ENCODE measurements around the gene SEC61G.

The SEC61G gene

DNA sequence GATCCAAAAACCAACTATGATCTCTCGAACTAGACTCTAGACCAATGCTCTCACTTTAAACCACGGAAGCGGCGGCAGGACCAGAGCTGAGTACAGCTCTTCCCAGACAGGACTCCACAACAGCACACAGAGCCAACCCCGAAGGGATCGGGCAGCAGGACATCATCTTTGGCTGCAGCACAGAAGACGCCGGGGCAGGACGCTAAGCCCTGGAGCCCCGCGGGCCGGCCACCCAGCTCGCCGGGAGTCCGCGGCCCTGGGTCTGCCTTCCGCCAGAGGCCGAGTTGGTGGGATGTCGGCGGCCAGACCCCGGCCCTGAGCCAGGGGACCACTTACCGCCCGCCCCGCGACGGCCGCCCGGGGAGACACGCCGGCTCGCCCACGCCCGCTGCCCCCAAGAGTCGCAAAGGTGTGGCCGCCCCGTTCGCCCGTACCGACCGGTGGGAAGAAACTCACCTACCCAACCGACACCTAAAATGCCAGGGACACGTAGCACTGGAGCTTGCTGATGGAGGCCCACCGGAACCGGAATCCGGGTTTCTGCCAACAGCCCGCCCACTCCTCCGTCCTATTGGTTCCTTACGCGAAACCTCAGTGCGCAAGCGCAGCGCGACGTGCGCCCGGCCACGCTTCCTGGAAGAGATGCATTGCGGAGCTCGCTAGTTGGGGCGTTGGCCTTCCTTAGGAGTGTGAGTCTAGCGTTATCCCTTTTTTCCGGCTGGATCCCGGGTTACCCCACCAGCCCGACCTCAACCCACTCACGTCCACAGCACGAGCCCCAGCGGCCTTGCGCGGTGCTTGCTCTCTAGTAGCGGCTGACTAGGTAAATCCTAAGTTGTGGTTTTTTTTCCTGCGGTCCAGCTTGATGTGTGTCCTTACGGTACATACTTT, at the start of gene SEC61G:
Gene SEC61G (minus strand): TSS at position 510 of the 891 bp plus-strand sequence. CDS start 1,623 bp downstream, outside the sequence.
- peak within 1 kb of the TSS; percentile 89 for H3K9ac ChIP-seq (ENCODE audit: low read depth, low read length)
- peaks cover 22% of the 10 kb centered on the region for H3K36me3 ChIP-seq (ENCODE audit: insufficient read depth, low read depth, low read length)
- no peak within 1 kb of the TSS for H3K27ac ChIP-seq (ENCODE audit: low read length)
- no peaks in the 10 kb centered on the region for H3K9me3 ChIP-seq (ENCODE audit: insufficient read depth, low read depth, low read length)
- no peaks in the 10 kb centered on the region for H3K27me3 ChIP-seq (ENCODE audit: insufficient read depth, low read length)
- H3K4me1 ChIP-seq (ENCODE audit: insufficient read depth, low read length) = peaks cover 6% of the 10 kb centered on the region; the same call in 1 of the 2 replicates
- peak within 1 kb of the TSS; percentile 94 for H3K4me3 ChIP-seq (ENCODE audit: low read length)

- no peak overlapping the region for H3K27ac ChIP-seq (ENCODE audit: low read length)
- H3K4me3 ChIP-seq (ENCODE audit: low read length) = no peak overlapping the region
- no peaks in the 10 kb centered on the region for H3K9me3 ChIP-seq (ENCODE audit: insufficient read depth, low read depth, low read length)
- no peaks in the 10 kb centered on the region for H3K27me3 ChIP-seq (ENCODE audit: insufficient read depth, low read length)
- H3K4me1 ChIP-seq (ENCODE audit: insufficient read depth, low read length) = no peaks in the 10 kb centered on the region
- H3K9ac ChIP-seq (ENCODE audit: low read depth, low read length) = no peak overlapping the region
- H3K36me3 ChIP-seq (ENCODE audit: insufficient read depth, low read depth, low read length) = no peaks in the 10 kb centered on the region
Observed at GRCh38 chr7:54802841-54803240, 43.8 kb upstream of the SEC61G start.

DNA sequence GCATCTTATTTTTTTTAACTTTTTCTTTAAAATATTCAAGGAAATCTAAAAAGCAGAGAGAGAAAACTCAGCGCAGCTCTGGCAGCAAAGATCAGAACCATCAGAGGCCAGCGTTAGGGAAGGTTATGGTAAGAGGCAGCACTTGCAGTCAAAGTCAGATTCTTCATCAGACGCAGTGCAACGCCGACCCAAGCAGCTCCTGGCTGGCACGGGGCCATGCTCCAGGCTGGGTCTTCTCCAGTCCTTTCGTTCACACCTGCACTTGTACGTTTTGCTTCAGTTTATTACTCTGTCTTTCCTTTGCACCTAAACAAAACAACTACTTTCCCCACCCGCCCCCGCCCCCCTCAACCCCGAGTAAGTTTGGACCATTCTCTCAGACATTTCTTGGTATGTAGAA, 43.1 kb upstream of the SEC61G start:
- no peaks in the 10 kb centered on the region for H3K27me3 ChIP-seq (ENCODE audit: insufficient read depth, low read length)
- H3K36me3 ChIP-seq (ENCODE audit: insufficient read depth, low read depth, low read length) = no peaks in the 10 kb centered on the region
- H3K27ac ChIP-seq (ENCODE audit: low read length) = no peak overlapping the region
- no peaks in the 10 kb centered on the region for H3K4me1 ChIP-seq (ENCODE audit: insufficient read depth, low read length)
- no peak overlapping the region for H3K9ac ChIP-seq (ENCODE audit: low read depth, low read length)
- H3K9me3 ChIP-seq (ENCODE audit: insufficient read depth, low read depth, low read length) = no peaks in the 10 kb centered on the region
- H3K4me3 ChIP-seq (ENCODE audit: low read length) = no peak overlapping the region

GRCh38 chr7:54799792-54800191, 40.8 kb upstream of the SEC61G start:
- Histone ChIP-seq H3K36me3 (ENCODE audit: insufficient read depth, low read depth, low read length) (no peaks in the 10 kb centered on the region), H3K27ac (ENCODE audit: low read length) (no peak overlapping the region)

DNA sequence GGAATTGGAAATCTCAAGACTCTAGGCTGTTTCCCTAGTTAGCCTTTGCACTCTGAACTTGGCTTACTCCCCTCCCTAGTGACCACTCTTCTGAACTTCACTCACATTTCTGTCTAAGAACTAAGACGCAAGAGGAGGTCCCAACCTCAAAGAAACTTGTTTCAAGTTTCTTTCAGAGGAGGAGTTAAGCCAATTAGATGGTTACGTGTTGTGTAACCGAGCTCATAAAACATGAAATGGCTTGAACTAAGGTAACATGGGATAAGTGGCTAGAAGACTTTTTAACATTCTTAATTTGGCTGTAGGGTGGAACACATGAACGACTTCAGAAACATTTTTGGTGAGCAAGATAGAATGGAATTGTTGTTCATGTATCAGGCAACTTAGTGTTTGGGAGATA, 39.5 kb upstream of the SEC61G start:
- H3K27me3 ChIP-seq (ENCODE audit: insufficient read depth, low read length) = no peaks in the 10 kb centered on the region
- H3K27ac ChIP-seq (ENCODE audit: low read length) = no peak overlapping the region
- H3K4me1 ChIP-seq (ENCODE audit: insufficient read depth, low read length) = no peaks in the 10 kb centered on the region

More at GRCh38 chr7:54799792-54800191, 40.8 kb upstream of the SEC61G start:
- Histone ChIP-seq H3K9ac (ENCODE audit: low read depth, low read length) (no peak overlapping the region), H3K9me3 (ENCODE audit: insufficient read depth, low read depth, low read length) (no peaks in the 10 kb centered on the region), H3K4me3 (ENCODE audit: low read length) (no peak overlapping the region), H3K27me3 (ENCODE audit: insufficient read depth, low read length) (no peaks in the 10 kb centered on the region), H3K4me1 (ENCODE audit: insufficient read depth, low read length) (no peaks in the 10 kb centered on the region)

GRCh38 chr7:54796853-54797252, 37.8 kb upstream of the SEC61G start:
- Histone ChIP-seq H3K9me3 (ENCODE audit: insufficient read depth, low read depth, low read length) (no peaks in the 10 kb centered on the region), H3K4me1 (ENCODE audit: insufficient read depth, low read length) (no peaks in the 10 kb centered on the region), H3K36me3 (ENCODE audit: insufficient read depth, low read depth, low read length) (no peaks in the 10 kb centered on the region), H3K9ac (ENCODE audit: low read depth, low read length) (no peak overlapping the region), H3K27ac (ENCODE audit: low read length) (no peak overlapping the region), H3K4me3 (ENCODE audit: low read length) (no peak overlapping the region), H3K27me3 (ENCODE audit: insufficient read depth, low read length) (no peaks in the 10 kb centered on the region)

More for the DNA sequence above, 39.5 kb upstream of the SEC61G start:
- Histone ChIP-seq H3K9ac (ENCODE audit: low read depth, low read length) (no peak overlapping the region), H3K9me3 (ENCODE audit: insufficient read depth, low read depth, low read length) (no peaks in the 10 kb centered on the region), H3K36me3 (ENCODE audit: insufficient read depth, low read depth, low read length) (no peaks in the 10 kb centered on the region), H3K4me3 (ENCODE audit: low read length) (no peak overlapping the region)

- no peak overlapping the region for H3K9ac ChIP-seq (ENCODE audit: low read depth, low read length)
- no peaks in the 10 kb centered on the region for H3K9me3 ChIP-seq (ENCODE audit: insufficient read depth, low read depth, low read length)
- no peaks in the 10 kb centered on the region for H3K4me1 ChIP-seq (ENCODE audit: insufficient read depth, low read length)
- H3K36me3 ChIP-seq (ENCODE audit: insufficient read depth, low read depth, low read length) = no peaks in the 10 kb centered on the region
- no peak overlapping the region for H3K4me3 ChIP-seq (ENCODE audit: low read length)
- no peaks in the 10 kb centered on the region for H3K27me3 ChIP-seq (ENCODE audit: insufficient read depth, low read length)
- no peak overlapping the region for H3K27ac ChIP-seq (ENCODE audit: low read length)
Observed at GRCh38 chr7:54796150-54796549, 37.1 kb upstream of the SEC61G start.

DNA sequence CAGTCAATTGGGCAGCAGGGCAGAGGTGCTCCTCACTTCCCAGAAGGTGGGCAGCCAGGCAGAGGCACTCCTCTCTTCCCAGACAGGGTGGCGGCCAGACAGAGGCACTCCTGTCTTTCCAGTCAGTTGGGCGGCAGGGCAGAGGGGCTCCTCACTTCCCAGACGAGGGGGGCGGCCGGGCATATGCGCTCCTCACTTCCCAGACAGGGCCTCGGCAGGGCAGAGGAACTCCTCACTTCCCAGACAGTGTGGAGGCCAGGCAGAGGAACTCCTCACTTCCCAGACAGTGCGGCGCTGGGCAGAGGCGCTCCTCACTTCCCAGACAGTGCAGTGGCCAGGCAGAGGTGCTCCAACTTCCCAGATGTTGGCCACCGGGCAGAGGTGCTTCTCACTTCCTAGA, 33.4 kb upstream of the SEC61G start:
- Histone ChIP-seq H3K4me3 (ENCODE audit: low read length) (no peak overlapping the region), H3K27ac (ENCODE audit: low read length) (no peak overlapping the region), H3K9me3 (ENCODE audit: insufficient read depth, low read depth, low read length) (no peaks in the 10 kb centered on the region), H3K36me3 (ENCODE audit: insufficient read depth, low read depth, low read length) (no peaks in the 10 kb centered on the region), H3K9ac (ENCODE audit: low read depth, low read length) (no peak overlapping the region), H3K27me3 (ENCODE audit: insufficient read depth, low read length) (peaks cover 17% of the 10 kb centered on the region), H3K4me1 (ENCODE audit: insufficient read depth, low read length) (no peaks in the 10 kb centered on the region)

GRCh38 chr7:54788664-54789063, 29.7 kb upstream of the SEC61G start:
- no peaks in the 10 kb centered on the region; the same call in 1 of the 2 replicates for H3K4me1 ChIP-seq (ENCODE audit: insufficient read depth, low read length)
- no peak overlapping the region for H3K4me3 ChIP-seq (ENCODE audit: low read length)
- no peak overlapping the region for H3K9ac ChIP-seq (ENCODE audit: low read depth, low read length)
- H3K9me3 ChIP-seq (ENCODE audit: insufficient read depth, low read depth, low read length) = no peaks in the 10 kb centered on the region
- no peak overlapping the region for H3K27ac ChIP-seq (ENCODE audit: low read length)
- no peaks in the 10 kb centered on the region for H3K36me3 ChIP-seq (ENCODE audit: insufficient read depth, low read depth, low read length)
- H3K27me3 ChIP-seq (ENCODE audit: insufficient read depth, low read length) = peaks cover 17% of the 10 kb centered on the region

- Histone ChIP-seq H3K4me3 (ENCODE audit: low read length) (no peak overlapping the region), H3K27me3 (ENCODE audit: insufficient read depth, low read length) (peaks cover 16% of the 10 kb centered on the region)
Observed at GRCh38 chr7:54785261-54785660, 26.2 kb upstream of the SEC61G start.

GRCh38 chr7:54783952-54784351, 24.9 kb upstream of the SEC61G start:
- H3K4me1 ChIP-seq (ENCODE audit: insufficient read depth, low read length) = peaks cover 11% of the 10 kb centered on the region

More at GRCh38 chr7:54785261-54785660, 26.2 kb upstream of the SEC61G start:
- Histone ChIP-seq H3K36me3 (ENCODE audit: insufficient read depth, low read depth, low read length) (no peaks in the 10 kb centered on the region), H3K27ac (ENCODE audit: low read length) (no peak overlapping the region), H3K9me3 (ENCODE audit: insufficient read depth, low read depth, low read length) (no peaks in the 10 kb centered on the region), H3K4me1 (ENCODE audit: insufficient read depth, low read length) (peaks cover 11% of the 10 kb centered on the region), H3K9ac (ENCODE audit: low read depth, low read length) (no peak overlapping the region)

DNA sequence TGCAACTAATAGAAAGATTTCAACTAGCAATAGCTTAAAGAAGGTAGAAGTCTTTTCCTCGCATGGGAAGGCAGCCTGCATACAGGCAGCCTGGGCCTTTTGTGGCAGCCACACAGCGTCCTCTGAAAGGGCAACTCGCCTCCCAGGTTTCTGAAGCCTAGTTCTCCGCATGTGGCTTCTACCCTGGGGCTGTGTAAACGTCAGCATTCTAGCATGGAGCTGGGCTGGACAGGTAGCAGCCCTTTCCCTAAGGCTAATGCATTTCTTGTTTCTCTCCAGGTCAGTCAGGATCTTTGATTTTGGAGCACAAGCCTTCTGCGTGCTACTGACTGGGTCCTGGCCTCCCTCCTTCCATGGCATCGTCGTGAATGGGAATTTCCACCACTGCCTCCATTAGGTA, 23.8 kb upstream of the SEC61G start:
- H3K27ac ChIP-seq (ENCODE audit: low read length) = no peak overlapping the region

More at GRCh38 chr7:54783952-54784351, 24.9 kb upstream of the SEC61G start:
- Histone ChIP-seq H3K9ac (ENCODE audit: low read depth, low read length) (no peak overlapping the region), H3K4me3 (ENCODE audit: low read length) (no peak overlapping the region), H3K36me3 (ENCODE audit: insufficient read depth, low read depth, low read length) (no peaks in the 10 kb centered on the region), H3K27me3 (ENCODE audit: insufficient read depth, low read length) (peaks cover 3% of the 10 kb centered on the region), H3K9me3 (ENCODE audit: insufficient read depth, low read depth, low read length) (no peaks in the 10 kb centered on the region), H3K27ac (ENCODE audit: low read length) (no peak overlapping the region)

More for the DNA sequence above, 23.8 kb upstream of the SEC61G start:
- Histone ChIP-seq H3K36me3 (ENCODE audit: insufficient read depth, low read depth, low read length) (no peaks in the 10 kb centered on the region), H3K4me3 (ENCODE audit: low read length) (no peak overlapping the region), H3K9ac (ENCODE audit: low read depth, low read length) (no peak overlapping the region), H3K27me3 (ENCODE audit: insufficient read depth, low read length) (no peaks in the 10 kb centered on the region), H3K4me1 (ENCODE audit: insufficient read depth, low read length) (peaks cover 11% of the 10 kb centered on the region), H3K9me3 (ENCODE audit: insufficient read depth, low read depth, low read length) (no peaks in the 10 kb centered on the region)

Data from iPS-20b (cell line).